SK-N-SH treated with all-trans-retinoic acid at 6 μM for 48 hours (cell line): ENCODE data around the gene RAX2.

Experiments used
- ARNTL ChIP-seq: fragments of 450-650 bp; formaldehyde crosslinking; IDR thresholded peaks from 2 replicates; pipeline ENCODE4 v1.5.0; 2020; ENCODE audit warnings: low read depth, mild to moderate bottlenecking, moderate library complexity, borderline replicate concordance
- PATZ1 ChIP-seq: fragments of 250-450 bp; sonication (Bioruptor Pico); IDR thresholded peaks from 2 replicates; pipeline ENCODE4 v1.8.0; 2020; ENCODE audit warnings: mild to moderate bottlenecking, moderate library complexity, borderline replicate concordance
- POU6F1 ChIP-seq: fragments of 250-450 bp; sonication (Bioruptor Pico); IDR thresholded peaks from 2 replicates; pipeline ENCODE4 v1.8.0; 2021; ENCODE audit warnings: low read depth, mild to moderate bottlenecking, moderate library complexity, borderline replicate concordance
- TOX ChIP-seq: fragments of 250-450 bp; sonication (Bioruptor Pico); IDR thresholded peaks from 2 replicates; pipeline ENCODE4 v1.8.0; 2021; ENCODE audit warnings: mild to moderate bottlenecking, moderate library complexity, borderline replicate concordance
- ZFP3 ChIP-seq: fragments of 250-450 bp; sonication (Bioruptor Pico); IDR thresholded peaks from 2 replicates; pipeline ENCODE4 v1.5.0; 2020; ENCODE audit warnings: mild to moderate bottlenecking, moderate library complexity
- ZNF70 ChIP-seq: fragments of 450-650 bp; formaldehyde crosslinking; IDR thresholded peaks from 2 replicates; pipeline ENCODE4 v1.5.0; 2020; ENCODE audit warnings: mild to moderate bottlenecking, moderate library complexity

GRCh38 chr19:3782330-3782729 is 10.3 kb upstream of the RAX2 start:
- TF ChIP-seq ZFP3 (CRISPR knock-in tag) (no peak), PATZ1 (no peak), POU6F1 (CRISPR knock-in tag) (no peak), TOX (CRISPR knock-in tag) (no peak), ARNTL (CRISPR knock-in tag) (no peak), ZNF70 (CRISPR knock-in tag) (no peak)
